PFSK-1 (cell line): ENCODE measurements around the gene MAST4.

Experiments
- POLR2AphosphoS5 ChIP-seq: IDR thresholded peaks from 2 replicates; pipeline ENCODE4 v1.6.1; 2012; ENCODE audit warnings: low read depth, mild to moderate bottlenecking, control low read depth, low read length, moderate library complexity
- TAF1 ChIP-seq: IDR thresholded peaks from 2 replicates; pipeline ENCODE4 v1.6.1; 2012; ENCODE audit warnings: low read length, control low read depth, borderline replicate concordance; ENCODE audit not compliant: insufficient read depth
- TF ChIP-seq, protein P1 (sequence below), 2 experiments: IDR thresholded peaks; 2 replicates each; pipeline versions ENCODE4 v1.6.1 to v1.8.0; 2011 to 2012; ENCODE audit warnings: low read depth in 2 of 2, low read length in 2 of 2, control low read depth in 1 of 2, inconsistent platforms in 1 of 2, mild to moderate bottlenecking in 1 of 2, moderate library complexity in 1 of 2; ENCODE audit not compliant: insufficient read depth in 1 of 2

DNA sequence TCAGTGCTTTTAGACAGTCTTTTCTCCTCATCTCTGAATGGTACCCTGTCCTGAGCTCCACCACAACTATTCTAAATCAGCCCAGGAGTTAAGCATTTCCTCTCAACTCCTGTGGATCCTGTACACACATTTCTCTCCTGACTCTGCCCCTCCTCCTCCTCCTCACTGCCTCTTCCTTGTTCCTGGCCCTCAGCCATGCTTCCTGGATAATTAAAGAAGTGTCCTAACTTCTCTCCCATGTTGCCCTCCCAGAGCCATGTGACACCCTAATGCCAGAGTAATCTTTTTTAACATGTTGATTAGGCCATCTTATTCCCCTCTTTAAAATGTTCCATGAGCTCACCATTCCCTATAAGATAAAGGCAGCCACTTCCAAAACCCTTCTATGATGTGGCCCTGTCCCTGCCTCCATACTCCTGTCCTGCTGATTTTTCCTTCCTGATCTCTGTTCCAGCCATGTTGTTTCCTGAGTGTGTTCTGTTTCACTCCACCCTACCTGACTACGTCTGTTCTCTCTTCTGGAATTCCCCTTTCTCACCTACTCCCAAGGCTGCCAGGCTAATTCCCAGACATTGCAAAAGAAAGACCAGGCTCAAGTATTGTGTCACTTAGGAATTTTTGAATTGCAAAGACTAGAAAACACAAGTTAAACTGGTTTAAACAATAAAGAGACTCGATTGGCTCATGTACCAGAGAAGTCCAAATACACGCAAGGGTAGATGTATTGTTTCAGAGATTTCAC lies 295.2 kb downstream of the MAST4 start:
- TF ChIP-seq, protein P1, sequence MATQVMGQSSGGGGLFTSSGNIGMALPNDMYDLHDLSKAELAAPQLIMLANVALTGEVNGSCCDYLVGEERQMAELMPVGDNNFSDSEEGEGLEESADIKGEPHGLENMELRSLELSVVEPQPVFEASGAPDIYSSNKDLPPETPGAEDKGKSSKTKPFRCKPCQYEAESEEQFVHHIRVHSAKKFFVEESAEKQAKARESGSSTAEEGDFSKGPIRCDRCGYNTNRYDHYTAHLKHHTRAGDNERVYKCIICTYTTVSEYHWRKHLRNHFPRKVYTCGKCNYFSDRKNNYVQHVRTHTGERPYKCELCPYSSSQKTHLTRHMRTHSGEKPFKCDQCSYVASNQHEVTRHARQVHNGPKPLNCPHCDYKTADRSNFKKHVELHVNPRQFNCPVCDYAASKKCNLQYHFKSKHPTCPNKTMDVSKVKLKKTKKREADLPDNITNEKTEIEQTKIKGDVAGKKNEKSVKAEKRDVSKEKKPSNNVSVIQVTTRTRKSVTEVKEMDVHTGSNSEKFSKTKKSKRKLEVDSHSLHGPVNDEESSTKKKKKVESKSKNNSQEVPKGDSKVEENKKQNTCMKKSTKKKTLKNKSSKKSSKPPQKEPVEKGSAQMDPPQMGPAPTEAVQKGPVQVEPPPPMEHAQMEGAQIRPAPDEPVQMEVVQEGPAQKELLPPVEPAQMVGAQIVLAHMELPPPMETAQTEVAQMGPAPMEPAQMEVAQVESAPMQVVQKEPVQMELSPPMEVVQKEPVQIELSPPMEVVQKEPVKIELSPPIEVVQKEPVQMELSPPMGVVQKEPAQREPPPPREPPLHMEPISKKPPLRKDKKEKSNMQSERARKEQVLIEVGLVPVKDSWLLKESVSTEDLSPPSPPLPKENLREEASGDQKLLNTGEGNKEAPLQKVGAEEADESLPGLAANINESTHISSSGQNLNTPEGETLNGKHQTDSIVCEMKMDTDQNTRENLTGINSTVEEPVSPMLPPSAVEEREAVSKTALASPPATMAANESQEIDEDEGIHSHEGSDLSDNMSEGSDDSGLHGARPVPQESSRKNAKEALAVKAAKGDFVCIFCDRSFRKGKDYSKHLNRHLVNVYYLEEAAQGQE (IDR thresholded peaks at IDR 0.05; ENCODE audit: insufficient read depth in 1 of 2, low read depth in 2 of 2, low read length in 2 of 2), result no peak
- TF ChIP-seq TAF1 (no peak), POLR2AphosphoS5 (no peak)
